GM10248 (cell line): ENCODE results near the gene KRT15.
"Not testable (repeated sequence)": the region's sequence is repeated elsewhere in the genome, so short reads cannot be mapped to it uniquely, and the experiment has no call there.

ENCODE experiments used
- CTCF ChIA-PET: fragments of 300-600 bp; sonication (Branson Sonifier 250); formaldehyde crosslinking; extraction: SDS; loops from one replicate; lab custom pipeline; 2021; ENCODE audit warnings: antibody characterized with exemption; lab: Yijun Ruan, JAX
- POLR2A ChIA-PET: fragments of 350-650 bp; sonication (Branson Sonifier 250); formaldehyde crosslinking; extraction: SDS; loops from one replicate; lab custom pipeline; 2020; ENCODE audit warnings: antibody characterized with exemption; lab: Yijun Ruan, JAX
- DNase-seq: peaks from one replicate; pipeline ENCODE4 v3.0.0; 2012; ENCODE audit errors: extremely low spot score
- TF ChIP-seq, protein P1 (sequence below): IDR thresholded peaks from 2 replicates; pipeline ENCODE4 v1.5.1; 2012; ENCODE audit warnings: mild to moderate bottlenecking, low read depth; ENCODE audit errors: extremely low read depth, missing control alignments, control extremely low read depth

Gene KRT15

DNA sequence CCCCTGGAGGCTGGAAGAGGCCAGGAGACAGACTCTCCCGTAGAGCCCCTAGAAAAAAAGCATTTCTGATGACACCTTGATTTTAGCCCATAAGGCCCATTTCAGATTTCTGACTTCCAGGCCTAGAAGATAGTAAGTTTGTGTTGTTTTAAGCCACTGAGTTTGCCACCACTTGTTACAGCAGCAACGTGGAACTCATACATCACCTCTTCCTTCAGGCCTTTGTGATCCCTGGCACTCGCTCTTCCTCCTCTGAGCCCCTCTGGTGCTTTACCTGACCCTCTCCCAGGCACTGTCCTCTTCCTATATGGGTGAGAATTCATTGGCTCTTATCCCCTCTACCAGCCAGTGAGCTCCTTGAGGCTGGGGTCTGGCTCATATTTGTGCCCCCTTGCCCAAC is 28.1 kb upstream of the KRT15 start:
- ChIA-PET CTCF (interaction anchor here (0.7 to 7.7 kb wide), 4 partner anchors 10 to 115 kb away, joined by 3 to 107 read pairs (median 26); no protein-coding TSS in a partner anchor), POLR2A (no interaction called here)
- TF ChIP-seq, protein P1, sequence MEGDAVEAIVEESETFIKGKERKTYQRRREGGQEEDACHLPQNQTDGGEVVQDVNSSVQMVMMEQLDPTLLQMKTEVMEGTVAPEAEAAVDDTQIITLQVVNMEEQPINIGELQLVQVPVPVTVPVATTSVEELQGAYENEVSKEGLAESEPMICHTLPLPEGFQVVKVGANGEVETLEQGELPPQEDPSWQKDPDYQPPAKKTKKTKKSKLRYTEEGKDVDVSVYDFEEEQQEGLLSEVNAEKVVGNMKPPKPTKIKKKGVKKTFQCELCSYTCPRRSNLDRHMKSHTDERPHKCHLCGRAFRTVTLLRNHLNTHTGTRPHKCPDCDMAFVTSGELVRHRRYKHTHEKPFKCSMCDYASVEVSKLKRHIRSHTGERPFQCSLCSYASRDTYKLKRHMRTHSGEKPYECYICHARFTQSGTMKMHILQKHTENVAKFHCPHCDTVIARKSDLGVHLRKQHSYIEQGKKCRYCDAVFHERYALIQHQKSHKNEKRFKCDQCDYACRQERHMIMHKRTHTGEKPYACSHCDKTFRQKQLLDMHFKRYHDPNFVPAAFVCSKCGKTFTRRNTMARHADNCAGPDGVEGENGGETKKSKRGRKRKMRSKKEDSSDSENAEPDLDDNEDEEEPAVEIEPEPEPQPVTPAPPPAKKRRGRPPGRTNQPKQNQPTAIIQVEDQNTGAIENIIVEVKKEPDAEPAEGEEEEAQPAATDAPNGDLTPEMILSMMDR, result no peak
- no peak for DNase-seq

DNA sequence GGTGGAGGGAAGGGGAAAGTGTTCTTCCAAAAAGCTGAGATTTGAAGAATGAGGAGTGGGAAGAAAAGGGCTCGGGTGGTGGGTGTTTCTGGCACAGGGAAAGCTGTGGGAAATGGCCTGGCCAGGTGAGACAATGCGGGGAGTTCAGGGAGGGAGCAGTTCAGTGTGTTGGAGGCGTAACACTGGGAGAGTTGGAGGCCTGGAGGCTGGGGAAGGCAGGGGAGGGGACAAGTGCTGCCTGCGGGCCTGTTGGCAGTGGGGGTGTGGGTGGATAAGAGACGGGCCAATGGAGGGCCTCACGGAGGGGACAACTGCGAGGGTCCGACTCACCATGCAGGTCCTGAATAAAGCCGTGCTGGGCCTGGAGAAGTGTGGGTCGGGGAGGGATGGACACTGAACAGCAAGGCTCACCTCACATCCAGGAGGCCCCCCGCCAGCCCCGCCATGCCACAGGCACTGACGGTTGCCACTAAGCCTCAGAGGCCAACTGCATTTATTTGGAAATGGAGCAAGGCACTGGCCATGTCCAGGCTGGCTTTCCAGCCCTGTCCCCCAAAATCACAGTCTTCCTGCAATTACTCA is 27.2 kb upstream of the KRT15 start:
- ChIA-PET CTCF (interaction anchor here (1.4 kb wide), 1 partner anchor 103 kb away, joined by 4 read pairs; no protein-coding TSS in a partner anchor), POLR2A (no interaction called here)
- no peak for DNase-seq
- TF ChIP-seq, protein P1, result no peak

DNA sequence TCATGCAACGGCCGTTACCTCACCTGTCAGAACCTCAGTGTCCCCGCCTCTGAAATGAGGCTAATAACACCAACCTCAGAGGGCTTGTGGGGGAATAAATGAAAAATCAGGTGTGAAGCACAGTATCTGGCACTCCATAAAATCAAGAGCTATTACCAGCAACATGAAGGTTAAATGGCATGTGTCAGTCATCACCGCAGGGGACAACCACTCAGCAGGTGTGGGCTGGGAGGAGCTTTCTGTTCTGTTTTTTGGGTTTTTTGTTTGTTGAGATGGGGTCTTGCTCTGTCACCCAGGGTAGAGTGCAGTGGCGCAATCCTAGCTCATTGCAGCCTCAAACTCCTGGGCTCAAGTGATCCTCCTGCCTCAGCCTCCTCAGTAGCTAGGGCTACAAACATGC is 26.2 kb upstream of the KRT15 start:
- TF ChIP-seq, protein P1, result no peak
- DNase-seq, result no peak
- CTCF ChIA-PET, result interaction anchor here (1.2 to 1.9 kb wide), 2 partner anchors 20 to 118 kb away, joined by 3 to 8 read pairs; no protein-coding TSS in a partner anchor
- POLR2A ChIA-PET, result no interaction called here

DNA sequence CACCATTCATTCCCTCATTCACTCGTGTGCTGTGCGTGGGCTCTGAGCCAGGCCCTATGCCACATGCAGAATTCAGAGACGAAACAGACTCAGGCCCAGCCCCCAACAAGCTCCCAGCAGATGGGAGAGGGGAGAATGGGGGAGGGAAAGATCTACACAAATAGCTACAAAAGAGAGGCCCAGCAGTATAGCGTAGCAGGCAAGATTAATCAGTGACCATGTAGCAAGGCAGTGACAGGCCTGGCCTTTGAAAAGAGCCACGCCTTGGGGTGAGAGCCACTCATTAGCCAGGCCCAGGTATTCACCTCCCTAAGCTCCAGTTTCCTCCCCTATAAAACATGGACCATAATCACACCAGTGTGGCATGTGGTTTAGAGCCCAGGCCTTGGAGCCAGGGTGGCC is 25.8 kb upstream of the KRT15 start:
- POLR2A ChIA-PET, result no interaction called here
- DNase-seq, result no peak
- CTCF ChIA-PET, result interaction anchor here (1.2 to 1.9 kb wide), 2 partner anchors 20 to 118 kb away, joined by 3 to 8 read pairs; no protein-coding TSS in a partner anchor
- TF ChIP-seq, protein P1, result no peak

DNA sequence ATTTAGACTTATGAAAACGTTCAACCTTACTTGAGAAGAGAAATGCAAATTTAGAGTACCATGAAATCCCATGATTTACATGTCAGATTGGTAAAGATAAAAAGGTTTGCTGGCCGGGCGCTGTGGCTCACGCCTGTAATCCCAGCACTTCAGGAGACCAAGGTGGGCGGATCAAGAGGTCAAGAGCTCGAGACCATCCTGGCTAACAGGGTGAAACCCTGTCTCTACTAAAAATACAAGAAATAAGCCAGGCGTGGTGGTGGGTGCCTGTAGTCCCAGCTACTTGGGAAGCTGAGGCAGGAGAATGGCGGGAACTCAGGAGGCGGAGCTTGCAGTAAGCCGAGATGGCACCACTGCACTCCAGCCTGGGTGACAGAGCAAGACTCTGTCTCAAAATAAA is 24.1 kb upstream of the KRT15 start:
- POLR2A ChIA-PET, DNase-seq: not testable (repeated sequence)
- CTCF ChIA-PET, result interaction anchor here (1.4 to 2.8 kb wide), 2 partner anchors 10 to 106 kb away, joined by 5 to 11 read pairs; no protein-coding TSS in a partner anchor

DNA sequence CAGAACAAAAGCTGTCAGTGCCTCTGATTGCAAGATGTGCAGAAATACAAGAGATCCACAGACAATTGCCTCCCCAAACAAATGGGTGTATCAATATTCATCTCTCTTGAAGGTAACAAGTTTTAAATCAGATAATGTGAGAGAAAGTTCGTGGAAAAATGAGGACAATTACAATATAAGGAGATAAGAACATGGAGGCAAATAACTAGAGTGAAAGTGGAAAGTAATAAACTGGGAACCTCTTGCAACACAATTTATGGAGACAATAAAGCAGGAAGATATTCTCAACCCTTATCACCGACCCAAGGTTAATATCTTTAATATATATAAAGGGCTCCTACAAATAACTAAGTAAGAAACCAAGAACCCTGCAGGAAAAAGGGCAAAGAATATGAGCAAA is 23.7 kb upstream of the KRT15 start:
- no peak for DNase-seq
- TF ChIP-seq, protein P1, result no peak
- CTCF ChIA-PET, result interaction anchor here (1.4 to 2.8 kb wide), 4 partner anchors 8 to 121 kb away, joined by 4 to 26 read pairs (median 8); no protein-coding TSS in a partner anchor
- POLR2A ChIA-PET, result no interaction called here

DNA sequence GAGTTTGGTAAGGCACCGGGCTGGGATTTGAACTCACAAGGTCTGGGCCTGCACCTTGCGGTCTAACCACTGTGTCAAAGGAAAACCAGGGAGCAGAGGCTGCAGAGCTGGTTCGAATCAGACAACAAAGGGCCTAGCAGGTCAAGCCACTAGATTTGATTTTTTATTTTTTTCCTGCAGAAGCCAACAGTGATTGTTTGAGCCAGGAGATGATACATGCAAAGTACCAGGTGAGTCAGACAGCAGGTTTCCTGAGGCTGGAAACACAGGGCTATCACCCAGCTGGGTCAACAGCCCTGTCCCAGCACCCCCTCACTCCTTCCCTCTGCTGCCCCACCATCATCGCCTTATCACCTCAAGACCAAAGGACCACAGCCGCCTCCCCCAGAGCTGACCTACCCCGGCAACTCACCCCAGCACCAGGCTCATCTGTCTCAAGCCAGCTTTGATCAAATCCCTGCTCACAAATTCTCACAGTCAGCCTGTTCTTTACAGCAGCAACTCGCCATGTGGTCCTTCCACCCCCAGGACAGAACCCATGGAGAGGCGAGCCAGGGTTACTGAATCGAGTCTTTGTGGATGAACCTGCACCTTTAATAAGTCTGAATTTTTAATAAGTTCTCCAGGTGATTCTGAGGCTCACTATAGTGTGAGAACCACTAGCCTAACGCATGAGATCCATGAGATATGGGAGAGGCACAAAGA is 22.4 kb upstream of the KRT15 start:
- POLR2A ChIA-PET, result interaction anchor here (0.7 kb wide), 1 partner anchor 1953 kb away, joined by 3 read pairs; no protein-coding TSS in a partner anchor

More for the DNA sequence above, 22.4 kb upstream of the KRT15 start:
- DNase-seq, result no peak
- TF ChIP-seq, protein P1, result no peak
- CTCF ChIA-PET, result interaction anchor here (1.1 to 2.8 kb wide), 4 partner anchors 9 to 125 kb away, joined by 3 to 26 read pairs (median 8); no protein-coding TSS in a partner anchor
